HepG2 (cell line): ENCODE measurements around the gene ASL. TPM values are rescaled to one million over a fixed set of nuclear protein-coding genes. Genes with fewer than 3 reads are reported as not detected.

ENCODE experiments used
- ASH2L ChIP-seq: fragments of 300-600, 200-600 bp; sonication (generic); IDR thresholded peaks from 2 replicates; pipeline ENCODE4 v1.7.0; 2017; ENCODE audit warnings: low read depth, mild to moderate bottlenecking, moderate library complexity, mixed read lengths, low read length; ENCODE audit not compliant: insufficient read length
- CEBPZ ChIP-seq: IDR thresholded peaks from 2 replicates; pipeline ENCODE4 v1.6.1; 2012; ENCODE audit warnings: low read length, improper control_type of control experiment
- GMEB1 ChIP-seq: sonication (generic); formaldehyde crosslinking; IDR thresholded peaks from 2 replicates; pipeline ENCODE4 v1.5.1; 2020; ENCODE audit warnings: missing genetic modification reagents, mild to moderate bottlenecking, borderline replicate concordance
- HOXA5 ChIP-seq: sonication (generic); formaldehyde crosslinking; IDR thresholded peaks from 2 replicates; pipeline ENCODE4 v1.4.0; 2020; ENCODE audit warnings: missing genetic modification reagents
- MXI1 ChIP-seq: IDR thresholded peaks from 3 replicates; pipeline ENCODE4 v1.6.1; 2012; ENCODE audit warnings: low read depth, low read length, inconsistent platforms, borderline replicate concordance
- NFKBIZ ChIP-seq: IDR thresholded peaks from 2 replicates; pipeline ENCODE4 v1.6.1; 2018; ENCODE audit warnings: missing genetic modification reagents, missing compliant biosample characterization
- NR3C1 ChIP-seq: sonication (generic); formaldehyde crosslinking; IDR thresholded peaks from 2 replicates; pipeline ENCODE4 v1.4.0; 2020; ENCODE audit warnings: missing genetic modification reagents
- POLR2AphosphoS2 ChIP-seq: IDR thresholded peaks from 2 replicates; pipeline ENCODE4 v1.6.1; 2011; ENCODE audit warnings: low read depth, low read length, improper control_type of control experiment
- ZBTB26 ChIP-seq: IDR thresholded peaks from 2 replicates; pipeline ENCODE4 v1.6.1; 2016; ENCODE audit warnings: missing compliant biosample characterization, missing genetic modification reagents, borderline replicate concordance
- ZFP90 ChIP-seq: sonication (generic); formaldehyde crosslinking; IDR thresholded peaks from 2 replicates; pipeline ENCODE4 v1.8.0; 2022; ENCODE audit warnings: missing genetic modification reagents, mild to moderate bottlenecking, inconsistent platforms, borderline replicate concordance
- ZNF180 ChIP-seq: sonication (generic); formaldehyde crosslinking; IDR thresholded peaks from 2 replicates; pipeline ENCODE4 v1.4.0; 2020; ENCODE audit warnings: low read depth, missing genetic modification reagents, borderline replicate concordance
- ZNF207 ChIP-seq: fragments of 450-650 bp; IDR thresholded peaks from 2 replicates; pipeline ENCODE4 v1.6.1; 2016; ENCODE audit warnings: antibody characterized with exemption, borderline replicate concordance
- ZNF24 ChIP-seq: fragments of 450-650 bp; IDR thresholded peaks from 2 replicates; pipeline ENCODE4 v1.6.1; 2017; ENCODE audit warnings: antibody characterized with exemption, mild to moderate bottlenecking
- ZNF34 ChIP-seq: sonication (generic); formaldehyde crosslinking; IDR thresholded peaks from 2 replicates; pipeline ENCODE4 v1.4.0; 2020; ENCODE audit warnings: mild to moderate bottlenecking, missing genetic modification reagents, borderline replicate concordance
- ZNF513 ChIP-seq: sonication (generic); formaldehyde crosslinking; conservative IDR thresholded peaks from 2 replicates; pipeline ENCODE4 v1.5.0; 2020; ENCODE audit warnings: missing genetic modification reagents
- ZNF687 ChIP-seq: sonication (generic); formaldehyde crosslinking; IDR thresholded peaks from 2 replicates; pipeline ENCODE4 v1.5.1; 2020; ENCODE audit warnings: mild to moderate bottlenecking, missing genetic modification reagents, moderate library complexity
- polyA plus RNA-seq, 8 experiments: library from polyadenylated mRNA; depleted of rRNA in 3 of 8; stranded (reverse) in 7 of 8; unstranded in 1 of 8; fragments of >200 nt; fragmentation: Illumina TruSeq in 4 of 8; extraction: Trizol in 4 of 8; gene quantifications; 2 replicates each; pipeline versions ENCODE4 v1.2.1 to v1.2.3, GENCODE V29; 2011 to 2016; ENCODE audit warnings: low read depth in 4 of 8, missing spikeins in 1 of 8, mixed read lengths in 1 of 8; ENCODE audit not compliant: insufficient read depth in 1 of 8
- total RNA-seq, 5 experiments: library from RNA; depleted of rRNA; stranded (reverse); fragments of >200 nt; fragmentation: Illumina TruSeq; extraction: Trizol; gene quantifications; 2 replicates each; pipeline ENCODE4 v1.2.3, GENCODE V29; 2016; ENCODE audit warnings: low read depth in 1 of 5

Gene ASL
- total and polyA plus RNA-seq, 2 of the 13 experiments (the other 11 are each of a cell fraction or from before 2014, with no cell fraction given): 71.4 to 96.5 TPM

- no peak for TF ChIP-seq CEBPZ
- no peak for TF ChIP-seq ZFP90 (CRISPR knock-in tag)
- no peak for TF ChIP-seq NR3C1 (CRISPR knock-in tag)
- no peak for TF ChIP-seq MXI1
- no peak for TF ChIP-seq POLR2AphosphoS2
- no peak for TF ChIP-seq ZNF687 (CRISPR knock-in tag)
- no peak for TF ChIP-seq NFKBIZ (CRISPR knock-in tag)
- TF ChIP-seq ZNF24: no peak
- no peak for TF ChIP-seq HOXA5 (CRISPR knock-in tag)
- TF ChIP-seq ASH2L: peak; percentile 1
- no peak for TF ChIP-seq ZNF207
- TF ChIP-seq ZNF513: no peak
- TF ChIP-seq GMEB1 (CRISPR knock-in tag): no peak
- TF ChIP-seq ZBTB26 (CRISPR knock-in tag): no peak
- no peak for TF ChIP-seq ZNF180 (CRISPR knock-in tag)
- TF ChIP-seq ZNF34 (CRISPR knock-in tag): no peak
Measured at GRCh38 chr7:66076462-66077329, 1.1 kb downstream of the ASL start (continued).
